ENCODE data around the gene RAB20. TPM values are rescaled to one million over a fixed set of nuclear protein-coding genes. Genes with fewer than 3 reads are reported as not detected.

The RAB20 gene
- total and polyA plus RNA-seq, 2 of the 8 experiments (the other 6 are each of a cell fraction or from before 2014, with no cell fraction given), result 14.8 to 27.9 TPM

DNA sequence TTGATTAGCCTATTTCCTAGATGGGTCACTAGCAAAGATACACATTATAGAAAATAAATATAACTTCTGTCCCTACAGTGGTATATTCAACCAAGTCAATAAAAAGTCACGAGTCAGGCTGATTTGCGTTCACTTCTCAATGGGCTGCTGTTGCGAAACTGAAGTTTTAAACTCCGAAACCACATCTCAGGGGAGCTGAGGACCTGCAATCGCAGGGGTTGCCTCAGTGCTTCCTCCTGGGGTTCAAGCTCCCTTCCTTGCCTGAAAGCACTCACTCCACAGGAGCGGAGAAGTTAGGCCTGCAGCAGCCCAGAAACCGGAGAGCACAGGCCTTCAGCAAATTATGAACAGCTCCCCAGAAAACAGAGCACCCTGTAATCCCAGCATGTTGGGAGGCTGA is 39.6 kb downstream of the RAB20 start:
- H4K20me1 ChIP-seq (replicated peaks in 1 of 2; ENCODE audit: control insufficient read depth in 1 of 2, insufficient read depth in 2 of 2, low read length in 2 of 2), result peaks cover 1 to 2% of the 10 kb centered on the region in 2 experiments
- no peaks in the 10 kb centered on the region for H3K36me3 ChIP-seq (ENCODE audit: control insufficient read depth in 2 of 4, insufficient read depth in 4 of 4, low read length in 3 of 4)
- peak; percentile 53 for TF ChIP-seq CEBPB (IDR thresholded peaks at IDR 0.05; ENCODE audit: low read depth, low read length)
- TF ChIP-seq SUZ12 (IDR thresholded peaks at IDR 0.05; ENCODE audit: low read length), result no peak
- no peak overlapping the region for H4K91ac ChIP-seq (replicated peaks; ENCODE audit: insufficient read length, low read length)
- H2AFZ ChIP-seq (ENCODE audit: low read length), result no peak overlapping the region
- no peak for DNase-seq (ENCODE audit: low read depth in 1 of 2, low spot score in 2 of 2)
- peaks cover 6% of the 10 kb centered on the region; the same call in 1 of the 2 replicates for H3K79me1 ChIP-seq (ENCODE audit: low read depth, low read length)
- H3K14ac ChIP-seq (ENCODE audit: insufficient read length), result no peak overlapping the region
- no peak overlapping the region for H3K27ac ChIP-seq (ENCODE audit: low read depth, low read length)
- H3K18ac ChIP-seq (ENCODE audit: extremely low read depth, low read length), result no peak overlapping the region
- no peak overlapping the region for H2BK5ac ChIP-seq (ENCODE audit: low read depth, low read length)
- no peak overlapping the region; the same call in 1 of the 2 replicates for H2AK5ac ChIP-seq (ENCODE audit: low read depth, low read length)
- no peak overlapping the region for H4K8ac ChIP-seq (ENCODE audit: extremely low read depth, insufficient read depth, low read length)
- CTCF ChIA-PET (ENCODE audit: partially characterized antibody), result interaction anchor here (0.6 to 1.8 kb wide), 6 partner anchors 10 to 524 kb away, joined by 3 to 10 read pairs (median 4); no protein-coding TSS in a partner anchor
- no peak overlapping the region for H2BK120ac ChIP-seq (replicated peaks; ENCODE audit: low read depth, low read length)
- H3K56ac ChIP-seq (replicated peaks; ENCODE audit: insufficient read length, low read depth, low read length), result no peak overlapping the region
- no peak for FAIRE-seq
- no peaks in the 10 kb centered on the region for H3K23me2 ChIP-seq (ENCODE audit: low read depth, low read length)
- H3K27me3 ChIP-seq (replicated peaks in 1 of 4; ENCODE audit: control insufficient read depth in 3 of 4, extremely low read depth in 1 of 4, insufficient read depth in 3 of 4, low read length in 3 of 4), result no peaks in the 10 kb centered on the region
- no peaks in the 10 kb centered on the region for H3K9me3 ChIP-seq (ENCODE audit: insufficient read depth in 2 of 2, low read depth in 1 of 2, low read length in 1 of 2)
- H4K5ac ChIP-seq (ENCODE audit: insufficient read length, low read depth, low read length), result no peak overlapping the region
- 92% methylated on average over 7 of the region's 7 CpGs; no CpG with 5 or more reads in 1 of the 2 experiments for WGBS, 2 experiments (ENCODE audit: extremely low coverage in 1 of 2, insufficient coverage in 1 of 2, insufficient read length in 1 of 2, insufficient replicate concordance in 2 of 2, low coverage in 1 of 2, low lambda C conversion rate in 2 of 2, missing lambda C conversion rate in 1 of 2)
- H3K23ac ChIP-seq (ENCODE audit: insufficient read length), result no peak overlapping the region
- no peak overlapping the region for H2BK12ac ChIP-seq (ENCODE audit: low read depth, low read length)
- peaks cover 0 to 9% (median 2%) of the 10 kb centered on the region in 4 experiments; a peak in 2 of 7 replicates for H3K4me1 ChIP-seq (replicated peaks in 1 of 4; ENCODE audit: control insufficient read depth in 3 of 4, insufficient read depth in 4 of 4, low read length in 3 of 4)
- no peak overlapping the region for H2BK20ac ChIP-seq (ENCODE audit: low read length)
- H2BK15ac ChIP-seq (ENCODE audit: low read length), result no peak overlapping the region
- no peak overlapping the region for H3K9ac ChIP-seq (replicated peaks in 1 of 4; ENCODE audit: extremely low read depth in 1 of 4, low read depth in 3 of 4, low read length in 3 of 4)
- peaks cover 0 to 7% of the 10 kb centered on the region in 2 experiments; a peak in 1 of 4 replicates for H3K79me2 ChIP-seq (ENCODE audit: control insufficient read depth in 1 of 2, insufficient read depth in 2 of 2, low read length in 2 of 2)
- no peak overlapping the region for H3K4me2 ChIP-seq (ENCODE audit: insufficient read depth in 1 of 2, low read depth in 2 of 2, low read length in 2 of 2)
- POLR2A ChIA-PET (ENCODE audit: partially characterized antibody), result interaction anchor here (0.6 kb wide), 1 partner anchor 175 kb away, joined by 3 read pairs; no protein-coding TSS in a partner anchor
- no peak overlapping the region for H3K4me3 ChIP-seq (ENCODE audit: extremely low read depth in 1 of 4, insufficient read depth in 2 of 4, low read depth in 3 of 4, low read length in 4 of 4)
- H3K4ac ChIP-seq (replicated peaks; ENCODE audit: insufficient read length, low read depth, low read length), result no peak overlapping the region
